ENCODE results near the gene P2RX2. TPM values are rescaled to one million over a fixed set of nuclear protein-coding genes. Genes with fewer than 3 reads are reported as not detected.

P2RX2 gene
- total and polyA plus RNA-seq, 12 donors, result not detected

- Histone ChIP-seq H3K27me3 (no peaks in the 10 kb centered on the region), H3K4me3 (no peak overlapping the region), H3K4me1 (no peaks in the 10 kb centered on the region), H3K9me3 (no peaks in the 10 kb centered on the region), H3K27ac (no peak overlapping the region), H3K36me3 (peaks cover 4 to 76% (median 15%) of the 10 kb centered on the region in 9 donors)
- ATAC-seq (no peak), DNase-seq (no peak)
- WGBS, 2 donors, result 89 to 94% methylated on average over 11 of the region's 11 CpGs
- intact Hi-C loops (cut with DNase I), result no loop called here
- no peak for TF ChIP-seq CTCF (IDR thresholded peaks at IDR 0.05)
These were observed 40.5 kb upstream of the P2RX2 start for GRCh38 chr12:132578118-132578517.

DNA sequence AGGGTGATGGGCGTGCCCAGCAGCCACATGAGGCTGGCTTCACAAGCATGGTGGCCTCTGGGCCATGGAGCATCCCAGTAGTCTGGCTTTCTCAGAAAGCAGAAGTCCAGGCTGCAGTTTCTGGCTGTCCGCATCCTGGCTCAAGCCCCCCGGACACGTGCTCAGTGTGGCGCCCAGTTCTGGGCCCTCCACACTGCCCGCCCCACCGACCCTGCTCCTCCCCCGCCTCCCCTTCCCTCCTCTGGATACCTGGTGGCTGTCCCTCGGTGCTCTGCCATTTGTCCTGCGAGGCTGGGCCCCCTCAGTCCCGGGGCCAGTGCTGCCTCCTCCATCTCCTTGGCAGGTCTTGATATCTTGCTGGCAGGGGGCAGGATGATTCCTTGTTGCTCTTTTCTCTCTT is 39.8 kb upstream of the P2RX2 start:
- Histone ChIP-seq H3K36me3 (peaks cover 4 to 73% (median 15%) of the 10 kb centered on the region in 9 donors), H3K27me3 (no peaks in the 10 kb centered on the region), H3K4me1 (no peaks in the 10 kb centered on the region), H3K27ac (no peak overlapping the region), H3K9me3 (no peaks in the 10 kb centered on the region), H3K4me3 (no peak overlapping the region)
- 79 to 89% methylated on average over 11 of the region's 11 CpGs for WGBS, 2 donors
- no peak for ATAC-seq
- TF ChIP-seq CTCF (IDR thresholded peaks at IDR 0.05), result no peak
- no peak for DNase-seq
- intact Hi-C loops (cut with DNase I), result no loop called here

GRCh38 chr12:132579744-132580143 is 38.8 kb upstream of the P2RX2 start:
- no peaks in the 10 kb centered on the region for H3K4me1 ChIP-seq
- ATAC-seq (peak in 1 of 8 donors; percentile 56), DNase-seq (no peak)
- H3K27me3 ChIP-seq, result no peaks in the 10 kb centered on the region
- H3K36me3 ChIP-seq, result peaks cover 0 to 73% (median 12%) of the 10 kb centered on the region in 9 donors
- intact Hi-C loops (cut with DNase I), result no loop called here
- H3K9me3 ChIP-seq, result no peaks in the 10 kb centered on the region
- H3K27ac ChIP-seq, result no peak overlapping the region
- 76 to 85% methylated on average over 12 of the region's 12 CpGs for WGBS, 2 donors
- no peak overlapping the region for H3K4me3 ChIP-seq
- TF ChIP-seq CTCF (IDR thresholded peaks at IDR 0.05), result no peak

DNA sequence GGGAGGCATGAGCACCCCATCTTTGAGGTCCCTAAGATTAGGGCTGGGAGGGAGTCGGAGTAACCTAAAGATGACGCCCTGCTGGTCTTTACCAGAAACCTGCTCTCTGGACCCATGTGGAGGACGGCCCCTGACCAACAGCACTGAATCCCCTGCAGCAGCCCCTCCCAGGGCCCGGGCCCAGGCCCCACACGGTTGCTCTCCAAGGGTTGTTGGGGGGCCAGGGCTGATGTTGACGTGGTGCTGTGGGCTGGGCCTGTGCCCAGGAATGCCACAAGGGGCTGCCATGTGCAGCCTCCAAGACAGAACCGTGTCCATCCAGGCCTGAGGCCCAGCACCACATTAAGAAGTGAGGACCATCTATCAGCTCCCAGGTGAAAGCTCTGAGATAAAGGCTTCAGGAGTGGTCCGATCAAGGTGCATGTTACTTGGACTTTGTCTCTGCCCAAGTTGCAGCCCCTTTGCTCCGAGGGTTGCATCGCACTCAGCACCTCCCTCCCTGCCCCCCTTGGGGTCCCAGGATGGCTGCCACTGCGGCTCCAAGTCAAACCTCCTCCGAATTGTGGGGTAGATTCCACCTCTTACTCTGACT is 37.8 kb upstream of the P2RX2 start:
- H3K27me3 ChIP-seq, result no peaks in the 10 kb centered on the region
- no peak overlapping the region for H3K4me3 ChIP-seq
- WGBS, 2 donors, result 95 to 96% methylated on average over 12 of the region's 12 CpGs
- DNase-seq, result no peak
- no peaks in the 10 kb centered on the region for H3K9me3 ChIP-seq
- intact Hi-C loops (cut with DNase I), result no loop called here
- TF ChIP-seq CTCF (IDR thresholded peaks at IDR 0.05), result no peak
- H3K36me3 ChIP-seq, result peaks cover 0 to 64% (median 8%) of the 10 kb centered on the region in 9 donors
- H3K4me1 ChIP-seq, result no peaks in the 10 kb centered on the region
- ATAC-seq, result no peak
- no peak overlapping the region for H3K27ac ChIP-seq
